Stimulated activated CD8-positive, alpha-beta memory T cell treated with anti-CD3 and anti-CD28 coated beads, Interleukin-4, amount 100 ng/mL, for 1 hour (primary cell): Measurements from ENCODE around the gene DHCR7.
"Not testable (repeated sequence)": the region's sequence is repeated elsewhere in the genome, so short reads cannot be mapped to it uniquely, and the experiment has no call there.

Experiments
- DNase-seq, 2 donors: peaks; one replicate each; pipeline ENCODE4 v3.0.0-alpha.2; 2020; ENCODE audit warnings: low read depth in 2 of 2, low spot score in 1 of 2

The DHCR7 gene

GRCh38 chr11:71440021-71440755 lies 8.0 kb downstream of the DHCR7 start:
- no peak for DNase-seq

- DNase-seq: no peak
These were observed 9.5 kb downstream of the DHCR7 start for GRCh38 chr11:71438650-71439049.

GRCh38 chr11:71437879-71438278 lies 10.3 kb downstream of the DHCR7 start:
- DNase-seq: no peak

GRCh38 chr11:71437399-71437798 lies 10.8 kb downstream of the DHCR7 start:
- no peak for DNase-seq

DNA sequence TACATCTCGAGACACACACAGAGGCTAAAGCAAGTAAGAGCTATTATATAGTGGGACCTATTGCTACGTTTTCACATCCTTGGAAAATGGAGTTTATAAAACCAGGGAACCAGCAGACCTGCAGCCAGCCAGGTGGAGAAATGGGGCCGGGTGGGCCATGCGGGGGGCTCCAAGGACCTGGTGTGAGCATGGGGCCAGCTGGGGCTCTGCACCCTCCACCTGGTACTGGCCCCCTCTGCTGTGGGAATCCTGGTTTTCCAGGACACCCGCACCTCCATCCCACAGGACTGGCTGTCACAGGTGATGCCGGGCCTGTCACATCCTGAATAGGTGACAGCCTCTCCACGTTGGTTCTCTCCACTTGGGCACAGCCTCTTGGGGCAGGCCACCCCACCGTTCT lies 11.3 kb downstream of the DHCR7 start:
- no peak for DNase-seq

DNA sequence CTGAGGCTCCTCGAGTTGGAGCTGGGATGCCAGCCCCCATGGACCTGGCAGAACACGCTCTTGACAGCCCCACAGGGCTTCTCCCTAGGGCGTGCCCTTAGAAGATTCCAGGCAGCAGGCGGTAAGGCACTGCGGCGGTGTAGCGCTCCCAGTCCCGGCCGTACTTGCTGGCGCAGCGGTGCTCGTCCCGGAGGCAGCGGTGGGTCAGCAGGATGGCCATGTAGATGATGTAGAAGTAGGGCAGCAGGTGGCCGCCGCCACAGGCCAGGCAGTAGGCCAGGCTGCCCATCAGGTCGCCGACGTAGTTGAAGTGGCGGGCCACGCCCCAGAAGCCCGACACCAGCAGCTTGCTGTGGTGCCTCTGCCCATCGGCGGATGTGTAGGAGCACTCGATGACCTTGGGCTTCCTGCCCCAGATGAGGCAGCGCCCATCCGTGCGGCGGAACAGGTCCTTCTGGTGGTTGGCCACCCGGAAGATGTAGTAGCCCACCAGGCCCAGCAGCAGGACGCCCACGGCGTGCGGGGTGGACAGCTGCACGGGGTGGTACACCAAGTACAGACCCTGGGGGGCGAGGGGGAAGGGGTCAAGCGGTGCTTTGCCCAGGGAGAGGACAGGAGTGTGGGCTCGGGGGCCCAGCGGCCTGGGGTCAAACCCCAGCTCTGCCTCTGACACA lies 12.8 kb downstream of the DHCR7 start:
- DNase-seq: no peak

- no peak for DNase-seq
These were observed 13.5 kb downstream of the DHCR7 start for GRCh38 chr11:71434576-71435130.

DNA sequence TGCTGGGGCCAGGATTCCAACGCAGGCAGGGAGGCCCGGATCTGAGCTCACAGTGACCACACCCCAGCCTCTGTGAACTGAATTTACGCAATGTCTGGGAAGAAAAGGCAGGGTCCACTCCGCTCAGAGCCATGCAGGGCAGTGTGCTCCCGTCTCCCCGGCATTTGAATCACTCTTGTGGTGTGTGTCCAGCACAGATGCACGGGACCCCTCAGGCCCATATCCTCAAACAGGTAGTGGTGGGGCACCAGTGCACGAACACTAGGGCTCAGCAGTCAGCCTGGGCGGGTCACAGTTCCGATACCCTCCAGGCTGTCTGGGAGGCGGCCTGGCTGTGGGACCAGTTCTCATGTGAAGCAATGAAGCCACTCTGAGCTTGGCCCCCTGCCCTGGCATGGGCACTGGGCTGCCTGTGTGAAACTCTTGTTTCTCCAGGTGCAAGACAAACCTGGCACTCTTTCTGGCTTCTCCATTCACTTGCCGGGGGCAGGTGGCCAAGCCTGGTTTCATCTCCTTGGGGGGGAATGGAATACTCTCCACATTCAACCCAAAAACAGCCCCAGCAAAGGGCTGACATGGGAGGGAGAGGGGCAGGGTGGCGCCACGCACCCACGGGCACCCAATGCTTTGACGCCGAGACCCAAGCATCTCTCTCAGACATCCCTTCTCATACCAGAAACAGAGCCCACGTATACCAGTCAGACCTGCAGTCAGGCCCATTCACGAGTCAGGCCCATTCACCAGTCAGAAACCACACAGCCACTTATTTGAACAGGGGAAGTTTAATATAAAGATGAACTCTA lies 14.3 kb downstream of the DHCR7 start:
- DNase-seq: no peak

DNA sequence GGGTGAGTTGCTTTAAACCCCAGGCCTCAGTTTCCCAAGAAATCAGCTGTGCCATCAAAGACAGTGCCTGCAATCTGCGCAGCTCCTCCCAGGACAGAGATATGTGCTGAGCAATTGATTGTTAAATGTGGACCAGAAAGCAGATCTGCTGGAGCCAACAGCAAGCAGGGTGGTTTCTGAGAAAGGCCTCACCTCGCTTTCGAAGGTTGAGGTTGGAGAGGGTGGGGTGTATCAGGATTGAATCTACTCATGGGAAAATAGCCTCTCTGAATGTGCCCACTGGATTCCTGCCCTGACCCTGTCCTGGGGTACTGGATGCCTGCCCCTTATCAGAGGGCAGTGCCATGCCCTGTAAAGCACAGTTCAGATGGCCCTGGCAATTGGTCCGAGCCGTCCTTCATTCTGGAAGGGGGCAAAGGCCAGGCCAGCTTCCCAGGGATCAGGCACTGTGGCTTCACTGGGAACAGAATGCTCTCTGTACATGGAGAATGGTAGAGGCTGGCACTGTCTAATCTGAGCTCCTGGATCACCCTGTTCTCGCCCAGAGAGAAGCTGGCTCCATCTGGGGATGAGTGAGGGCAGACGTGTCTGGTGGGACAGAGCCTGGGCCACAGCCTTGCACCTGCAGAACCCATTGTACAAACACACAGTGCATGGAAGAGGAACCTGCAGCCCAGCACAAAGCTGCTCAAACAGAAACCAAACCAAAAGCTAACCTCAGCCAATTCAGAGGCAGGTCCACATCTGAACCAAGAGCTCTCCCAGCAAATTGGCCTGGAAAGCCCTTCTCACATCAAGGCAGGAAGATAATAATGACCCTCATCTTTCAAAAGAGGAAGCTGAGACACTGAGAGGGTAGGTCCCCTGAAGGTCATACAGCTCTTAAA lies 15.2 kb downstream of the DHCR7 start:
- DNase-seq: no peak

DNA sequence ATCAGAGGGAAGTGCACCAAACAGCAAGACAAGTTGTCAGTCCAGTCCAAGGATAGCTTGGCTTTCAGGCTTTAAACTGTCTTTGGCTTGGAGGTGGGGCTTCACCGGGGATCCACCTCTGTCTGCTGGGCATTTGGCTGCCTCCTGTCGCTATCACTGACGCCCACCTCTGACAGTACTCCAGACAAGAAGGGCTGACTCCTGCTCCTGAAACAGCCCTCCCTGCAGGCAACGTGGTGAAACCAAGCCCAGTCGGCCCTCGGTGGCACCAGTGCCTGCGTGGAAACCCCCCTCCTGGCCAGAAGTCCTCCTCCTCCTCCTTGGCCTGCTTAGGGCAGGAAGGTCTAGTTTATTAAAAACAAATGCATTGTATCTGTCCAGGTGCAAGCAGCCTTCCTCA lies 16.9 kb downstream of the DHCR7 start:
- no peak for DNase-seq

DNA sequence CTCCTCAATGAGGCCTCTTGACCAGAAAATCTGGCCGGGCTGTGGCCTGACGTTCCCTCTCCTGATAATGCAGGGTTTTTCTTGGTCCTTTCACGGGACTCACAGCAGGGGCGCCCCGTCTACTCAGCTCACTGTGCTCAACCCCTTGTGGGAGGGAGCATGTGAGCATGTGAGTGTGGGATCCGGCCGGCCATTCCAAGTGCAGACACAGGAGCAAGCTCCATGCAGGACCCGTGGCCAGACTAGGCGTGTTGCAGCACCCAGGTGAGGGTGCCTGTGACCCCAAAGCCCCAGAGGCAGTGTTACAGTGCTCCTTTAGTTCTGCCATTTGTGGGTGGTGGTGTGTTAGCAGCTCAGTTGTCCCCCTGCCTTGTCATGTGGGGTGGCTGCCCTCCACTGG lies 18.0 kb downstream of the DHCR7 start:
- DNase-seq: no peak

DNA sequence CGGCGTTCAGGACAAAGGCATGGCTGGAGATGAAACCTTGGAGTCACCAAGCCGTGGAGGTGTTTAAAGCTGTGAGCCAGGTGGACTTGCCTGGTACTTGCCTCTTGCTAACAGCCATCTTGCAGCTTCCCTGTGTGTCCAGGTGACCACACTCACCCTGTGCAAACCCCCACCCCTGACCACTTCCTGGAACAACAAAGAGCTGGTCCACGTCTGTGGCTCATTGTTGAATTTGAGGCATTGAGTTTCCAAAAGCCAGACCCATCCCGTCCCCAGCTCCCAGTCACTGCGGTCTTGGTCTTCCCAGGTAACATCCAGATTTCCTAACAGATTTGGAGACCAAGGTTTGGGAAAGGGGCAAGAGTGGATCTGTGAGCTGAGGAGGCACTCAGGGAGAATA lies 18.5 kb downstream of the DHCR7 start:
- no peak for DNase-seq

- no peak for DNase-seq
These were observed 19.2 kb downstream of the DHCR7 start for GRCh38 chr11:71428861-71429435.

DNA sequence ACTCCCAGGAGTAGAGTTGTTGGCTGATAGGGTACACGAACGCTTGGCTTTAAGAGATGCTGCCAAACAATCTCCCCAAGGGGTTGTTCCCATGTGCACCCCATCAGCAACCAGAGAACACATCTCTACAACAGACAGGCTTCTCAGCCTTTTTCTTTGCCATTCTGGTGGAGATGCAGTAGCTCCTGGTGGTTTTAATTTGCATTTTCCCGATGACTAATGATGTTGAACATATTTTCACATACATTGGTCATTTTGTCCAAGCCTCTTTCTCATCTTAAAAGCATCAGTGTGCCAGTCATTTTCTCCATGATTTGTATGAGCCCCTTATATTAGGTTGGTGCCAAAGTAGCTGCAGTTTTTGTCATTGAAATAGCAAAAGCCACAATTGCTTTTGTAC lies 21.8 kb downstream of the DHCR7 start:
- no peak for DNase-seq

- DNase-seq: no peak
These were observed 22.3 kb downstream of the DHCR7 start for GRCh38 chr11:71425860-71426259.

- no peak for DNase-seq
These were observed 22.8 kb downstream of the DHCR7 start for GRCh38 chr11:71425409-71425808.

GRCh38 chr11:71423181-71423790 lies 24.9 kb downstream of the DHCR7 start:
- DNase-seq: no peak

- DNase-seq: not testable (repeated sequence)
These were observed 25.9 kb downstream of the DHCR7 start for GRCh38 chr11:71422318-71422717.

GRCh38 chr11:71421392-71421950 lies 26.7 kb downstream of the DHCR7 start:
- DNase-seq: no peak
